HEK293 (cell line): ENCODE results near the gene OPA3.

ENCODE experiments used
- GLIS2 ChIP-seq: fragments of 450-650 bp; formaldehyde crosslinking; IDR thresholded peaks from 2 replicates; pipeline ENCODE4 v1.5.1; 2016; ENCODE audit warnings: missing biosample characterization, missing genetic modification characterization
- HOXA7 ChIP-seq: sonication (generic); formaldehyde crosslinking; IDR thresholded peaks from 2 replicates; pipeline ENCODE4 v1.8.1; 2022; ENCODE audit warnings: missing genetic modification reagents, borderline replicate concordance
- INSM2 ChIP-seq: fragments of 450-650 bp; formaldehyde crosslinking; IDR thresholded peaks from 2 replicates; pipeline ENCODE4 v1.5.1; 2016; ENCODE audit warnings: missing biosample characterization, missing genetic modification characterization
- MYNN ChIP-seq: fragments of 450-650 bp; formaldehyde crosslinking; IDR thresholded peaks from 2 replicates; pipeline ENCODE4 v1.5.1; 2016; ENCODE audit warnings: missing biosample characterization, missing genetic modification characterization, borderline replicate concordance
- TSHZ1 ChIP-seq: fragments of 450-650 bp; formaldehyde crosslinking; IDR thresholded peaks from 2 replicates; pipeline ENCODE4 v1.5.1; 2016; ENCODE audit warnings: missing biosample characterization, missing genetic modification characterization, borderline replicate concordance
- ZNF114 ChIP-seq: fragments of 450-650 bp; formaldehyde crosslinking; IDR thresholded peaks from 2 replicates; pipeline ENCODE4 v1.5.0; 2017; ENCODE audit warnings: missing biosample characterization, missing genetic modification characterization
- ZNF132 ChIP-seq: fragments of 450-650 bp; formaldehyde crosslinking; IDR thresholded peaks from 2 replicates; pipeline ENCODE4 v1.5.1; 2017; ENCODE audit warnings: missing biosample characterization, missing genetic modification characterization, borderline replicate concordance
- ZNF155 ChIP-seq: fragments of 450-650 bp; formaldehyde crosslinking; IDR thresholded peaks from 2 replicates; pipeline ENCODE4 v1.5.1; 2016; ENCODE audit warnings: missing biosample characterization, missing genetic modification characterization
- ZNF248 ChIP-seq: fragments of 450-650 bp; formaldehyde crosslinking; IDR thresholded peaks from 2 replicates; pipeline ENCODE4 v1.5.1; 2017; ENCODE audit warnings: missing biosample characterization, missing genetic modification characterization
- ZNF473 ChIP-seq: fragments of 450-650 bp; formaldehyde crosslinking; IDR thresholded peaks from 2 replicates; pipeline ENCODE4 v1.5.1; 2017; ENCODE audit warnings: missing biosample characterization, missing genetic modification characterization
- ZNF521 ChIP-seq: fragments of 450-650 bp; formaldehyde crosslinking; IDR thresholded peaks from 2 replicates; pipeline ENCODE4 v1.5.1; 2017; ENCODE audit warnings: missing biosample characterization, mild to moderate bottlenecking, missing genetic modification characterization
- ZNF558 ChIP-seq: fragments of 450-650 bp; formaldehyde crosslinking; IDR thresholded peaks from 2 replicates; pipeline ENCODE4 v1.5.1; 2016; ENCODE audit warnings: missing biosample characterization, missing genetic modification characterization
- ZNF645 ChIP-seq: fragments of 450-650 bp; formaldehyde crosslinking; IDR thresholded peaks from 2 replicates; pipeline ENCODE4; 2016; ENCODE audit warnings: missing biosample characterization, missing genetic modification characterization
- ZNF654 ChIP-seq: fragments of 450-650 bp; formaldehyde crosslinking; IDR thresholded peaks from 2 replicates; pipeline ENCODE4 v1.5.1; 2016; ENCODE audit warnings: low read depth, missing biosample characterization, missing genetic modification characterization
- ZNF664 ChIP-seq: fragments of 450-650 bp; formaldehyde crosslinking; IDR thresholded peaks from 2 replicates; pipeline ENCODE4 v1.5.1; 2016; ENCODE audit warnings: missing biosample characterization, missing genetic modification characterization
- ZNF791 ChIP-seq: fragments of 450-650 bp; formaldehyde crosslinking; IDR thresholded peaks from 2 replicates; pipeline ENCODE4 v1.5.1; 2016; ENCODE audit warnings: missing biosample characterization, missing genetic modification characterization
- ZSCAN16 ChIP-seq: fragments of 450-650 bp; formaldehyde crosslinking; IDR thresholded peaks from 2 replicates; pipeline ENCODE4 v1.5.1; 2016; ENCODE audit warnings: missing biosample characterization, missing genetic modification characterization
- ZSCAN18 ChIP-seq: fragments of 450-650 bp; formaldehyde crosslinking; IDR thresholded peaks from 2 replicates; pipeline ENCODE4 v1.5.1; 2016; ENCODE audit warnings: missing biosample characterization, missing genetic modification characterization
- TF ChIP-seq, protein P1 (sequence below): fragments of 450-650 bp; formaldehyde crosslinking; IDR thresholded peaks from 2 replicates; pipeline ENCODE4 v1.5.1; 2017; ENCODE audit warnings: missing biosample characterization, missing genetic modification characterization

OPA3 gene

DNA sequence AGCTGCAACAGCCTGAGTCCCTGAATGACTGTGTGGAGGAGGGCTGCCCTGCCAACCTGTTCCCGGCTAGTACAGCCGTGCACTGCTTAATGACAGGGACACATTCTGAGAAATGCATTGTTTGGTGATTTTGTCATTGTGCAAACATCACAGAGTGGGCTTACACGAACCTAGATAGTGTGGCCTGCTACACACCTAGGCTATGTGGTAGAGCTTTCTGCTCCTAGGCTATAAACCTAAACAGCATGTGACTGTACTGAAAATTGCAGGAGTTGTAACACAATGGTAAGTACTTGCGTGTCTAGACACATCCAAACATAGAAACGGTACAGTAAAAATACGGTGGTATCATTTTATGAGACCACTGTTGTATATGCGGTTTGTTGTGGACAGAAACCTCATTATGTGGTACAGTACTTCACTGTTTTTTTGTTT lies 42.4 kb downstream of the OPA3 start (continued):
- TF ChIP-seq INSM2 (tag by site-specific recombination) = peak; percentile 64; the same call in 1 of the 2 replicates
- TF ChIP-seq ZNF521 (tag by site-specific recombination) = no peak
- TF ChIP-seq HOXA7 (CRISPR knock-in tag) = no peak
- TF ChIP-seq ZNF645 (tag by site-specific recombination) = no peak
- TF ChIP-seq ZNF248 (tag by site-specific recombination) = no peak
- TF ChIP-seq ZNF473 (tag by site-specific recombination) = no peak
- 0 out of 2 replicates have a peak, but pooled peaks have one; percentile 25 for TF ChIP-seq ZSCAN16
- TF ChIP-seq, protein P1, sequence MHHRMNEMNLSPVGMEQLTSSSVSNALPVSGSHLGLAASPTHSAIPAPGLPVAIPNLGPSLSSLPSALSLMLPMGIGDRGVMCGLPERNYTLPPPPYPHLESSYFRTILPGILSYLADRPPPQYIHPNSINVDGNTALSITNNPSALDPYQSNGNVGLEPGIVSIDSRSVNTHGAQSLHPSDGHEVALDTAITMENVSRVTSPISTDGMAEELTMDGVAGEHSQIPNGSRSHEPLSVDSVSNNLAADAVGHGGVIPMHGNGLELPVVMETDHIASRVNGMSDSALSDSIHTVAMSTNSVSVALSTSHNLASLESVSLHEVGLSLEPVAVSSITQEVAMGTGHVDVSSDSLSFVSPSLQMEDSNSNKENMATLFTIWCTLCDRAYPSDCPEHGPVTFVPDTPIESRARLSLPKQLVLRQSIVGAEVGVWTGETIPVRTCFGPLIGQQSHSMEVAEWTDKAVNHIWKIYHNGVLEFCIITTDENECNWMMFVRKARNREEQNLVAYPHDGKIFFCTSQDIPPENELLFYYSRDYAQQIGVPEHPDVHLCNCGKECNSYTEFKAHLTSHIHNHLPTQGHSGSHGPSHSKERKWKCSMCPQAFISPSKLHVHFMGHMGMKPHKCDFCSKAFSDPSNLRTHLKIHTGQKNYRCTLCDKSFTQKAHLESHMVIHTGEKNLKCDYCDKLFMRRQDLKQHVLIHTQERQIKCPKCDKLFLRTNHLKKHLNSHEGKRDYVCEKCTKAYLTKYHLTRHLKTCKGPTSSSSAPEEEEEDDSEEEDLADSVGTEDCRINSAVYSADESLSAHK (tag by site-specific recombination) = peak; percentile 80
- 0 out of 2 replicates have a peak, but pooled peaks have one; percentile 37 for TF ChIP-seq ZNF664
- no peak for TF ChIP-seq GLIS2 (tag by site-specific recombination)
- TF ChIP-seq ZSCAN18 (tag by site-specific recombination) = no peak
- no peak for TF ChIP-seq ZNF558 (tag by site-specific recombination)
- no peak for TF ChIP-seq MYNN (tag by site-specific recombination)
- TF ChIP-seq ZNF132 (tag by site-specific recombination) = no peak
- no peak for TF ChIP-seq ZNF791 (tag by site-specific recombination)
- TF ChIP-seq ZNF155 = no peak
- TF ChIP-seq ZNF654 = no peak
- TF ChIP-seq TSHZ1 = no peak
- TF ChIP-seq ZNF114 = no peak
